Activated gamma-delta T cell treated with anti-CD3 and anti-CD28 coated beads, Interleukin-2, amount 50 U/mL, for 16 hours (primary cell): ENCODE data around the gene PARP9.
A peak's percentile ranks its signal among the peaks of the same experiment; 100 is the strongest.
"Not testable (repeated sequence)": the region's sequence is repeated elsewhere in the genome, so short reads cannot be mapped to it uniquely, and the experiment has no call there.

Experiments
- DNase-seq: peaks from one replicate; pipeline ENCODE4 v3.0.0-alpha.2; 2020; ENCODE audit warnings: low read depth

The PARP9 gene

GRCh38 chr3:122520861-122521260, 43.2 kb downstream of the PARP9 start:
- no peak for DNase-seq

- no peak for DNase-seq
Observed at GRCh38 chr3:122519693-122520092, 44.4 kb downstream of the PARP9 start.

DNA sequence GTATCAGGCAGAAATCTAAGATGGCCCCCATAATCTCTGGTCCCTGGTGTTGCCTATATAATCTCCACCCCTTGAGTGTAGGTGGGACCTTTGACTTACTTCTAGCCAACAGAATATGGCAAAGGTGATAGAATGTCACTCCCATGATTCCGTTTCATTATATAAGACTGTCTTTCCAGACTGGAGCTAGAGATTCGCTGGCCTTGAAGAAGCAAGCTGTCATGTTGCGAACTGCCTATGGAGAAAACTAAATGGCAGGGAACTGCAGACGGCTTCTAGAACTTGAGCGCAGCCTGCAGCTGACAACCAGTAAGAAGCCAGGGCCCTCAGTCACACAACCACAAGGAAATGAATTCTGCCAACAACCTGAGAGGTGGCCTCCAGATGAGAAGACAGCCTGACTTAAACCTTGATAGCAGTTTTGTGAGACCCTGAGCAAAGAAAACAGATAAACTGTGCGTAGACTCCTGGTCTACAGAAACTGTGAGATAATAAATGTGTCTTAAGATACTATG, 47.2 kb downstream of the PARP9 start:
- DNase-seq: no peak

DNA sequence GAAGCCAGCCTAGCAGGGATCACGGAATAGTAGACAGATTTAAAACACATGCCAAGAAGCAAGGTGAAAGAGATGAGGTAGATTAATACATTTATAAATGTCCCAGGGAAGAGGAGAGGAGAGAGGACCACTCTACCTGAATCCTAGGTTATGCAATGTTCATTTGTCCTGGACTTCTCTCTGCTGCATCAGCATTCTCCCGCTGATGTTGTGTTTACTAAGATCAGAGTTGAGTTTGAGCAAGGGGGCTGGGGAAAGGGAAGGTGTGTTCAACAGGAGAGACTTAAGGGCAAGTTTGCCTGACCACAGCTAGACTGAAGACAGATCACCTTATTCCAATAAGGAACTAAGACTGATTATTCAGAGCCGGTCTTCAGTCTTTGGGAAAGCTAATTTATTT, 48.2 kb downstream of the PARP9 start:
- DNase-seq: no peak

DNA sequence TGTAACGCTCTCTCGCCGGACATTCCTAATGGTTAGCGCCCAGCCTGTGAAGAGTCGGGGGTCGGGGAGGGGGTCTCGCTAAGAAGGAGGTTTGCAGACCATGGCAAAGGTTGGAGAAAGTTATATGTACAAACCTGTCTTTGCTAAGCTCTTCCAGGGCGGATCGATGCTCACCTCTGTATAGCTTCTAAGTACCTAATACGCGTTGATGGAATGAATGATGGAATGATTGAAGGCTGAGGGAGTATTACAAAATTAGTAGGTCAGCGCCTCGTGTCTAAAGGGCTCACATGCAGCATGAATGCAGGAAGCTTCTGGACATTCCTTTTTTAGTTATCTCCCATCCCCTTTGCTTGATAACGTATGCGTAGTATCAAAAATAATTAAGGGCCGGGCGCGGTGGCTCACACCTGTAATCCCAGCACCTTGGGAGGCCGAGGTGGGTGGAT, 49.1 kb downstream of the PARP9 start:
- no peak for DNase-seq

- DNase-seq: peak; percentile 75
Observed at GRCh38 chr3:122514123-122515019, 49.7 kb downstream of the PARP9 start, which contains the start of gene KPNA1. KPNA1 (minus strand) TSS chr3:122514939; CDS start chr3:122496565, 18,374 bp downstream.

- DNase-seq: no peak
Observed at GRCh38 chr3:122513386-122514122, 50.5 kb downstream of the PARP9 start.

DNA sequence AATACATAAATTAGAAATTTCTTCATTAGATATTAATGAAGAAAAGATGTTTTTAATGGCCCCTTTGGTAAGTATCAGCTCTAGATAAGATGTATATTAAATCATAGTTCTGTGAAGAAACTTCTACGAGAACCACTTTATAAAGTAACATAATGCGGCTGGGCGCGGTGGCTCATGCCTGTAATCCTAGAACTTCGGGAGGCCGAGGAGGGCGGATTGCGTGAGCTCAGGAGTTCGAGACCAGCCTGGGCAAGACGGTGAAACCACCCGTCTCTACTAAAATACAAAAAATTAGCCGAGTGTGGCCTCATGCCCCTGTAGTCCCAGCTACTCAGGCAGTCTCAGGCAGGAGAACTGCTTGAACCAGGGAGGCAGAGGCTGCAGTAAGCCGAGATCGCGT, 51.8 kb downstream of the PARP9 start:
- DNase-seq: no peak

DNA sequence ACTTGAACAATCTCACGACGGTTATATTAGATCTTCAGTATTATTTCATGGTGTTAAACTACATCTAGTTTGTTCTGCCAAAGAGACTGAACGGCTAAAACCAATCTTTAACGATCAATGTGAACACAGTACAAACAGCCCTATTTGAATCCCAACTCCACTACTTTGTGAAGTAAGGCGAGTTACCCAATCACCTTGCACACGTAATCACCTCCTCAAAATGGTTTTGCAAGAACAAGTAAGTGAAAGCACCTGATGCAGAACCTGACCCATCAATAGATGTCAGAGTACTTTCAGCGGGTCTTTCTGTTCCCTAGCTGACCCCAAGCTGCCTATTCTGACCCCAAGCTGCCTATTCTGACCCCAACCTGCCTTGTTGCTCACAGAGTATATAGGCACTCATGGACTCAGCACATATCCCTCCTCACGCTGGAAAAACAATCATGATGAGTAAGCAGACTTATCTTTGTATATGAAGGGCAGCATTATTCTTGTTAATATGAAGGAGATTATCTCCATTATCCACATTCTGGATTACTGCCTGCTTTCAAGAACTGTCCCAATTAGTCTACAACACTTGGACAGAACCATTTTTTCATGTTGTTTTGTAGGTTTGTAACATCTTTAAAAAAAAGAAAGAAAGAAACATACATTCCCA, 53.1 kb downstream of the PARP9 start:
- DNase-seq: no peak

- not testable (repeated sequence) for DNase-seq
Observed at GRCh38 chr3:122508944-122509343, 55.2 kb downstream of the PARP9 start.

- no peak for DNase-seq
Observed at GRCh38 chr3:122508135-122508914, 55.8 kb downstream of the PARP9 start.

DNA sequence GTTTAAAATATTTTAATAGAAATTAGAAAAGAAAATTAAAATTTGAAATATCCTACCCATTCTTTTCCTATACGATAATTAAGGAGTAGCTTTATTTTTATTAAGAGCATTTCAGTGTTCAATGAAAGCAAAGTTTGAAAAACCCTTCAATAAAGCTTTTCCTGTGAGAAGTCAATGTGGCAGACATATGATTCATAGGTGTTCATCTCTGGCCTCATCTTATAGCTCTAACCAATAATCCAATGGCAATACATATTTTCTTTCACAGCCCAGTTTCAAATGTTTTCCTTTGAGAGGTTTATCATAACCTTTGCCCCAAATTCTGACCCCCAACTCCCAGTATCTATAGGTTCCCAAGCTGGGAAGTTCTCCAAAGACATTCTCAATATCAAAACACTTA, 57.6 kb downstream of the PARP9 start:
- no peak for DNase-seq

DNA sequence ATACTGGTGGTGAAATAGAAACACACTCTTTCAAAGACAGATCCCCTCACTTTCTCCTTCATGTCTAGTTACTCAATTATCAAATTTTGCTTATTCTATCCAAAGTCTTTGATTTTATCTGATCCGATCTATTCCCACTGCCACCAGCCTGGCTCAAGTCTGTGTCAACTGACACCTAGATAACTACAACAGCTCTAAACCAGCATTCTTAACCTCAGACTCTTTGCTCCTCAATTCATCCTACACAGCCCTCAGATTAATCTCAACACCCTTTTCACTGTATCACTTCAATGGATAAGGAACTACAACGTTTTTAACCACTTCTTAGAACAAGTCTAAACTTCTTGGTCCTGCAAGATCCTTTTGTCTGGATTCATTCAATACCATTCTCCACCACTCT, 58.4 kb downstream of the PARP9 start:
- no peak for DNase-seq

- no peak for DNase-seq
Observed at GRCh38 chr3:122502941-122503340, 61.2 kb downstream of the PARP9 start.

- DNase-seq: no peak
Observed at GRCh38 chr3:122502139-122502538, 62.0 kb downstream of the PARP9 start.

DNA sequence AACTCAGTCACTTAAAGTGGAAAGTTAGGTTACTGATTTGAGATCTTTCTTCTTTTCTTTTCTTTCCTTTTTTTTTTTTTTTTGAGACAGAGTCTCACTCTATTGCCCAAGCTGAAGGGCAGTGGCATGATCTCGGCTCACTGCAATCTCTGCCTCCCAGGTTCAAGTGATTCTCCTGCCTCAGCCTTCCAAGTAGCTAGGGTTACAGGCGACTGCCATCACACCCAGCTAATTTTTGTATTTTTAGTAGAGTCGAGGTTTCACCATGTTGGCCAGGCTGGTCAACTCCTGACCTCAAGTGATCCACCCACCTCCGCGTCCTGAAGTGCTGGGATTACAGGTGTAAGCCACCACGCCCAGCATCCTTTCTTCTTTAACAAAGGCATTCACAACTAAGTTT, 63.1 kb downstream of the PARP9 start:
- not testable (repeated sequence) for DNase-seq

DNA sequence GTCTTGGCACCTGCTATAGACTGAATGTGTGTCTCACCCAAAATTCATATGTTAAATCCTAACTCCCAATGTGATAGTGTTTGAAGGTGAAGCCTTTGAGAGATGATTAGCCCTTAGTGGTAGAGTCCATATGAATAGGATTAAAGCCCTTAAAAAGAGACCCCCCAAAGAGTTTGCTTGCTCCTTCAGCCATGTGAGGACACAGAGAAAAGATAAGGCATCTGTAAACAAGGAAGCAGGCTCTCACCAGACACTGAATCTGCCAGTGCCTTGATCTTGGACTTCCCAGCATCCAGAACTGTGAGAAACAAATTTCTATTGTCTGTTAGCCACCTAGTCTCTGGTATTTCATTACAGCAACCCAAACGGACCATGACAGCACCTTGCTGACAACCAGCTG, 65.9 kb downstream of the PARP9 start:
- DNase-seq: no peak

GRCh38 chr3:122497425-122497824, 66.7 kb downstream of the PARP9 start:
- DNase-seq: peak; percentile 25

DNA sequence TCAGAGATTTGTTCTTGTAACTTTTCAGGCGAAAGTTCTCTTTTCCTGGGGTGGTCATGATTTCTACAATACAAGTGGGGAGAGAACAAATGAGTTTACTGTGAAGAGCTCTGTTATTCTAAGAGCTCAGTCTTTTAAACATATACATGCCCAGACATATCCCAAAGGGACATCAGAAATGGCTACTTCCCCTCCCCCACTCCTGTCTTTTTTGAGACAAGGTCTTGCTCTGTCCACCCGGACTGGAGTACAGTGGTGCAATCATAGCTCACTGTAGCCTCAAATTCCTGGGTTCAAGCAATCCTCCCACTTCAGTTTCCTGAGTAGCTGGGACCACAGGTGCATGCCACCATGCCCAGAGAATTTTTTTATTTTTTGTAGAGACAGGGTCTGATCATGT, 67.6 kb downstream of the PARP9 start:
- DNase-seq: no peak

- DNase-seq: no peak
Observed at GRCh38 chr3:122493296-122493695, 70.8 kb downstream of the PARP9 start.

DNA sequence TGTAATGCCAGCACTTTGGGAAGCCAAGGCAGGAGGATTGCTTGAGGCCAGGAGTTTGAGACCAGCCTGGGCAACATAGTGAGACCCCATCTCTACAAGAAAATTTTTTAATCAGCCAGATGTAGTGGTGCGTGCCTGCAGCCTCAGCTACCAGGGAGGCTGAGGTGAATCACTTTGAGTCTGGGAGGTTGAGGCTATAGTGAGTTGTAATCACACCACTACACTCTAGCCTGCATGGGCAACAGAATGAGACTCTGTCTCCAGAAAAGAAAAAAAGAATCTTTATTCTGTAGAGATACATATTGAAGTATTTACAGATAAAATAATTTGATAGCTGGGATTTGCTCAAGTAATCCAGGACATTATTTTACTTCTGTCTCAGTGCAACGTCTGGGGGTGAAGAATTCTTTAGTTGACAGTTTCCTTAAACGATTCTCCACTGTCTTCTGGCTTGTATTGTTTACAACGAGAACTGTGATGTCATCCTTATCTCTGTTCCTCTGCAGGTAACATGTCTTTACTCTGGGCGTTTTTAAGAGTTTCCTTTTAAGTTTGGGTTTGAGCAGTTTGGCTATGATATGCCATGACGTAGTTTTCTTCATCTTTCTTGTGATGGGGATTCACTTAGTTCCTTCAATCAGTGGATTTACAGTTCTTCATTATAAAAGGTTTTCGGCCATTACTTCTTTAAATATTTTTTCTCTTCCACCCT, 75.7 kb downstream of the PARP9 start:
- DNase-seq: no peak
